Activated T-cell treated with anti-CD3 and anti-CD28 coated beads, Interleukin-2, amount 50 U/mL, for 4 hours (primary cell): ENCODE results near the gene ANGPTL1. TPM values are rescaled to one million over a fixed set of nuclear protein-coding genes. Genes with fewer than 3 reads are reported as not detected.
"Not testable (repeated sequence)": the region's sequence is repeated elsewhere in the genome, so short reads cannot be mapped to it uniquely, and the experiment has no call there.

Experiments
- ATAC-seq, 2 donors: fragments of 200-7000 bp; cut with Tn5 transposase; one replicate each; pipeline ENCODE4 v1.10.0; 2021
- DNase-seq: peaks from one replicate; pipeline ENCODE4 v3.0.0-alpha.2; 2020
- H3K27me3 Mint-ChIP-seq: one replicate; pipeline ENCODE4 v1.8.0; 2021; ENCODE audit warnings: low read depth, mixed read lengths
- H3K36me3 Mint-ChIP-seq: one replicate; pipeline ENCODE4 v1.8.0; 2022; ENCODE audit warnings: mixed read lengths; ENCODE audit not compliant: insufficient read depth
- H3K4me1 Mint-ChIP-seq: one replicate; pipeline ENCODE4 v1.8.0; 2021; ENCODE audit warnings: low read depth, mixed read lengths
- H3K4me3 Mint-ChIP-seq: one replicate; pipeline ENCODE4 v1.8.0; 2021; ENCODE audit warnings: mild to moderate bottlenecking, moderate library complexity, mixed read lengths
- H3K9me3 Mint-ChIP-seq: one replicate; pipeline ENCODE4 v1.8.0; 2021; ENCODE audit warnings: mixed read lengths
- total RNA-seq, 3 donors: library from RNA; stranded (reverse); gene quantifications; one replicate each; pipeline ENCODE4 v1.2.1, GENCODE V29; 2021

The ANGPTL1 gene
- total RNA-seq, 3 donors from 2014 or later: not detected

DNA sequence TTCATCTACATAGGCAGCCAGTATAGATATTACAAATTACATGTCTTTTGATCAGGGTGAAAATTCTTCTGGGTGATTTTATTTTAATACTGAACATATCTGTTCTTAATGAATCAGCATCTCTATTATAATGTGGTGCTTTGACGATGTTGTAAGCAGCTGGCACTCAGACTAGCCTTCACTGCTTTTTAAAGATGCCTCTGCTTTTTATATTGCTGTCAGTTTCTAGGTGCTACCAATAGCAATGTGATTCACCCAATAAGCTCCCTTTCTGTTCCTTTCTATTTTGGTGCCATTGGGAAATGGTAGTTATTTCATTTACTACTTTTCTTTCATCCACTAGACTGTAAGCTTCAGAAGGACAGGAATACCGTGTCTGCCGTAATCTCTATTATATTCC is 11.1 kb upstream of the ANGPTL1 start:
- Mint-ChIP-seq H3K36me3 (peaks cover 11% of the 10 kb centered on the region), H3K27me3 (no peaks in the 10 kb centered on the region), H3K9me3 (no peaks in the 10 kb centered on the region), H3K4me1 (no peaks in the 10 kb centered on the region), H3K4me3 (no peak overlapping the region)
- DNase-seq: no peak
- no peak for ATAC-seq

DNA sequence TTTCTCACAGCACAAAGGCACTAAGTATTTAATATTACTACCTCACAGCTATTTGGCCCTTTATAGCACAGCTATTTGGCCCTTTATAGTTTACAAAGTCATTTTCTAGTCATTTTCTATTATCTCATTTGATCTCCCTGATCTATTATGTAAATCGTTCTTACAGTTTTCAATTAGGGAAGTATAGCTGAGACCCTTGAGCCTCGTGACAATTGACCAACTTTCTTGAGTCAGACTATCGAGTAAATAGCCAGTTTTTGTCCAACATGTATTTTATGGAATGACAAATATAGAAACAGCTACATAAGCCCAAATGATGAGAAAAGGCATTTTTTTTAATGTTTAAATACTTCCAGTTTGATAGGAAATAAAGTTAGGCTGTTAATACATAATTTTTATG is 7.0 kb upstream of the ANGPTL1 start:
- Mint-ChIP-seq H3K9me3 (no peaks in the 10 kb centered on the region), H3K36me3 (peaks cover 3% of the 10 kb centered on the region), H3K4me3 (no peak overlapping the region), H3K4me1 (no peaks in the 10 kb centered on the region), H3K27me3 (no peaks in the 10 kb centered on the region)
- DNase-seq (no peak), ATAC-seq (no peak)

DNA sequence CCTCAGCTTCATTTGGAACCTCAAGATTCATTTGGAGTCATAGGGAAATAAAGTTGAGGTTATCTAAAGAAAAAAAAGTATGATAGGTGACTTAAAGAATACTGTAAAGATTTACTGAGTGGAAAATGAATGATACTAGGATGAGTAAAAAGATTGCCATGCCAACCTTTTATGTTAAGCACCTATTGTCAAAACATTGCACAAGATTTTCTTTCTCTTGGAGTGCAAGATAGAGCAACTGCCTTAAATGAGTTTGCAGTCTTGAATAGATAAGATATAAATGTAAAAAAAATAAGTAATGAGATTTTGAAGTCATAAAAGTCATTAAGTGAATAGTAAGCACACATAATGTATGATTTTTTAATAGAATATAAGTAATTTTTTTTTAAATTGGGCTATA is 5.1 kb upstream of the ANGPTL1 start:
- no peak for DNase-seq
- no peak overlapping the region for H3K4me3 Mint-ChIP-seq
- H3K27me3 Mint-ChIP-seq: no peaks in the 10 kb centered on the region
- no peaks in the 10 kb centered on the region for H3K9me3 Mint-ChIP-seq
- H3K4me1 Mint-ChIP-seq: no peaks in the 10 kb centered on the region
- no peak for ATAC-seq
- H3K36me3 Mint-ChIP-seq: peaks cover under 1% of the 10 kb centered on the region

DNA sequence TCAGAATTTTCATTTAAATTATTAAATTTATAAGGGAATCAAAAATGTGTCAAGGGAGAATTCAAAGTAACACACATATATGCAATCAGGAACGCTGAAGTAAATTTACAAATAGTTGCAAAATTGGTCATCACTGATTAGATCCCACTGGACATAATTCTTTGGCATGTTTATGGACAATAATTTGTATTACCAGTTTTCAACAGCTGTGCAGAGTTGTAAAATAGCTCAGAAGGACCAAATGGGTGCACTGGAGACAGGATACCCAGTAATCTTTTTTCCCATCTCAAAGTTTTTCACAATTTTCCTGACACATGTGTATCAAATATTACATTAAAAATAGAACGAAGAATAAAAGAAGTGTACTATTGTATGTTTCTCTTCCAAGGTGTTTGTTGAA is 4.1 kb upstream of the ANGPTL1 start:
- Mint-ChIP-seq H3K27me3 (no peaks in the 10 kb centered on the region), H3K36me3 (no peaks in the 10 kb centered on the region), H3K4me1 (no peaks in the 10 kb centered on the region), H3K9me3 (no peaks in the 10 kb centered on the region), H3K4me3 (no peak overlapping the region)
- ATAC-seq (no peak), DNase-seq (no peak)

DNA sequence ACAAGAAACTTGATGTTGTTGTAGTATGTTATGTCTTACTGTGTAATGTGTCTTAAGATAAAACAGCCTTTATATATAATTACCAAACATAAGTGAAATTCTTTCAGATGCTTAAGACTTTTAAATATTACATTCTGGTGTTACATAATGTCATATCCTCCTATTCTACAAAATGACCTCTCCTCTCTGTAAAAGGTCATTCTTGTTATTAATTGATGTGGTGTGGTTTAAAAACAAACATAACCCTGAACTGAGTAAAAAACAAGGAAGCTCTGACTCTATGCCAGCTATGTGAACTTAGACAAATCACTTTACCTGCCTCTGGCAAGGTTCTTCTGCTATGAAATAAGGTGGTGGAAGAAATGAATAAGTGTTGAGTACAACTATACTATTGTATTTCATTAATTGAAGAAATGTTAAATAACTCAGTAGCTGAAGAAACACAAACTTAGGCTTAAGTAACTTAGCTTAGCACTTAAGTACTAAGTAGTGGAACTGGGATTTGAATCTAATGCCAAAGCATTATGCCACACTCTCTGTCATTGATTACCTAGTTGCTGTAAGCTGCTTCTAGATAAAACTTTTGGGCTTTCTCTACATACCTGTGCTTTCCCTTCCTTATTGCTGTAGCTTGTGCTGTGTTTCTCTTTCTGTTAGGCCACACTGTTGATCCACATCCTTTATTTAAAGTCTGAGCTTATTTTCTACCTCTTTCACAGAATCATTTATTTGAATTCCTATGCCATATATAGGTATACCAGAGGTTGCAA is 859 bp upstream of the ANGPTL1 start:
- H3K4me1 Mint-ChIP-seq: peaks cover 4% of the 10 kb centered on the region

DNA sequence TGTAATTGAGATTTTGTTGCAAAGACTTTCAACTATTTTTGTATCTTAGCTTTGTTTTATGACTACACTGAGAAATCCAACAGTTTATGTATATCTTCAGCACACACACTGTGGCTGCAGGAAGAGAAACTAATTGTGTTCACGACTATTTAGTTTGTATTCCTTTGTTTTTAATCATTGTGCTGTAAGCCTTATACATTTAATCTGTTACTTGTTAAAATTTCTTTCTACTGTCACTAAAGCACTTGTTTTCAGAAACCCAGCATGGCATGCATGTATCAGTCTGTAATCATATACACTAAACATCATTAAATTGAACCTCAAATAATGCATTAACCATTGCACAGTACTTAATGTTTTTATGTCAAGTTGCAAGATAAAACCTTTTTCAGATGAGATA is 656 bp downstream of the ANGPTL1 start:
- DNase-seq: no peak
- H3K36me3 Mint-ChIP-seq: no peaks in the 10 kb centered on the region
- H3K4me1 Mint-ChIP-seq: peaks cover 4% of the 10 kb centered on the region
- H3K4me3 Mint-ChIP-seq: no peak overlapping the region
- H3K9me3 Mint-ChIP-seq: no peaks in the 10 kb centered on the region
- no peak for ATAC-seq
- H3K27me3 Mint-ChIP-seq: no peaks in the 10 kb centered on the region

More for the DNA sequence above, 859 bp upstream of the ANGPTL1 start:
- Mint-ChIP-seq H3K36me3 (no peaks in the 10 kb centered on the region), H3K27me3 (no peaks in the 10 kb centered on the region), H3K4me3 (no peak overlapping the region), H3K9me3 (no peaks in the 10 kb centered on the region)
- ATAC-seq (no peak), DNase-seq (no peak)

DNA sequence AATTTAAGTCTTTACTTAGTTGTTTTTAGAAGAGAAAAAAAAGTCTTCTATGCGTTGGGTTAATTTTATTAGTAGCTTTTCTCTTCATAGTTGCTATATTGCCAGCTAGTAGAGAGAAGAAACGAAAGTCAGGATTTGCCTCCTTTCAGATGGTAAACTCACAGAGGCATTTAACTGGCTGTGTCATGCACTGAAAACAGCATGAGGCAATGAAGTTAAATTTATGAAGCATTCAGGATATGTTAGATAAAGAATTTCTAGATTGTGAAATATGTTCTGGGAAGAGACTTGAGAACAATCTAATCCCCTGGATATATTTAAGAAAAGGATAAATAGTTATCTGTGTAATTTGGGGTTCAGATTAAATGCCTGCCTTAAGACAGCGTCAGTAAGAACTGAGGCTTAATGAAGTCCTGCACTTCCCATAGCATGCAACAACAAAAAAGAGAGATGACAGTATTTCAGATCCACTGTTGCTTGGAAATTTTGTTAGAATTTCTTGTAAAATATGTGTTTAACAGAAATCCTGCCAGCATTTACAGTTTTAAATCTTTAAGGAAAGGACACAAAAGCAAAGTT is 1.7 kb downstream of the ANGPTL1 start:
- Mint-ChIP-seq H3K9me3 (no peaks in the 10 kb centered on the region), H3K36me3 (peaks cover 3% of the 10 kb centered on the region), H3K4me3 (no peak overlapping the region), H3K27me3 (no peaks in the 10 kb centered on the region), H3K4me1 (peaks cover 6% of the 10 kb centered on the region)
- DNase-seq: no peak
- no peak for ATAC-seq

DNA sequence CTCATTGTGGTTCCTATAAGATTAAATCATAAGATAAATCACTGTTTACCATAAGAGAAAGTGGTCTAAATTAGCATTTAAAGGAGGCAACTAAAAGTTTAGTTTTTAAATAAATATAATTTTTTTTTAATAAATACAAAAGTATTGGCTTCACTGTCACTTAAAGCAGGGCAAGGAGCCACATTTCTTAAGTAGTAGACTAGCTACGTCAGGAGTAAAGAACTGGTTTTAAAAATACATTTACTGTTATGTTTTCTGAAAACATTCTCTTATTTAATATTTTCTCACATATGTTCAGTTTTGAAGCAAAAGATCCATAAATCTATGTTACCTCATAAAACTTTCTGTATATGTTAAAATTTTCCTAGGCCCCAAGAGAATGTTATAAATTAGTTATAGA is 2.2 kb downstream of the ANGPTL1 start:
- no peaks in the 10 kb centered on the region for H3K27me3 Mint-ChIP-seq
- H3K36me3 Mint-ChIP-seq: peaks cover 3% of the 10 kb centered on the region
- no peak overlapping the region for H3K4me3 Mint-ChIP-seq
- no peak for DNase-seq
- peaks cover 6% of the 10 kb centered on the region for H3K4me1 Mint-ChIP-seq
- ATAC-seq: no peak
- H3K9me3 Mint-ChIP-seq: no peaks in the 10 kb centered on the region

DNA sequence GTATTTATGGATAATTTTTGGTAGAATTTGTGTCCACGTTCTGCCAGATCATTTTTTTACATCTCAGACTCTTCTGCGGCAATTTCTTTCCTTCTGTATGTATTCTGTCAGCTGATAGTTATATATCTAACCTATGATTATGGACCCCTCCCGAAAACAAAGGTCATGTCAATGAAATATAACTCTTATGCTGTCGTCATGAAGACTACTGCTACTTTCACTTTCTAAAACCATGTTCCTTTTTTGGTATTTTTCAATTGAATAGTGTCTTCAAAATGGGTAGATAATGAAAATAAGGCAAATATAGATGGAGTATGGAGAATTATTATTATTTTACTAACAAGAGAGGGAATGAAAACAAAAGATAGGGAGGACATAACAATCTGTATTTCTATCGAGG is 3.2 kb downstream of the ANGPTL1 start:
- no peaks in the 10 kb centered on the region for H3K27me3 Mint-ChIP-seq
- H3K4me3 Mint-ChIP-seq: no peak overlapping the region
- ATAC-seq: no peak
- DNase-seq: no peak
- H3K36me3 Mint-ChIP-seq: peaks cover 3% of the 10 kb centered on the region
- H3K9me3 Mint-ChIP-seq: no peaks in the 10 kb centered on the region
- peaks cover 6% of the 10 kb centered on the region for H3K4me1 Mint-ChIP-seq

DNA sequence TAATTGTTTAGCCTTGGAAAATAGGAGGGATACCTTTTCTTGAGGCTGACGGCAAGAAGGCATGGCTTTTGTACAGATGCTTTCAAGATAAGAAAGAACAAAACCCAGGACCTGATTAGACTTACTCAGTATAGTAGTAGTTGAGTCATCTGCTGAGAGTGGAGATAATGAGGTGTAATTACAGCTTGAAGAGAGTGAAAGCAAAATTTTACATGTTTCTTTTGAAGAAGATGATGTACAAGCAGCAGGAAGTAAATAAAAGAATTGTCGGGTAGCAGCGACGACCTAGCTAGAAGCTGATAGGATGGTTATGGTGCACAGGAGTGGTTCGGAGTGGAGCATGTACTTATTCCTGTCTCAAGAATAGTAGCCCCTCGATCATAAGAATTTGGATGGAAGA is 6.6 kb downstream of the ANGPTL1 start:
- ATAC-seq (peak; percentile 60 to 65), DNase-seq (no peak)
- H3K4me1 Mint-ChIP-seq: peaks cover 6% of the 10 kb centered on the region
- H3K9me3 Mint-ChIP-seq: no peaks in the 10 kb centered on the region
- H3K36me3 Mint-ChIP-seq: peaks cover 7% of the 10 kb centered on the region
- no peaks in the 10 kb centered on the region for H3K27me3 Mint-ChIP-seq
- H3K4me3 Mint-ChIP-seq: no peak overlapping the region

DNA sequence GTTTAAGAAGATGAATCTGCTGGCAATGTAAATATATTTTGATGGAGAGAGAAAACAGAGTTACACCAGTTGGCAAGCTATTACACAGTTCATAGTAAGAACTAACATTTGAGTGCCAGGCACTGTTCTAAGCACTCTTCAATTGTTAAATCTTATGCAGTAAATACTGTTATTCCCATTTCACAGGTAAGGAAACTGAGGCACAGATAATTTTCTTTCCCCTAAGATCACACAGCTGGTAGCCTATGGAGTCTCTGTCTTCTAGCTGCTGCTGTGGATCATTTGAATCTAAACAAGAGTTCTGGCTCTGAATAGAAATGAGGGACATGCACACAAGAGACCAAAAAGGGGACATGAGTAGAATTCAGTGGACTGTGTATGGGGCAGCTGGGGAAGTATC is 8.0 kb downstream of the ANGPTL1 start:
- peaks cover 9% of the 10 kb centered on the region for H3K36me3 Mint-ChIP-seq
- no peak for DNase-seq
- H3K9me3 Mint-ChIP-seq: no peaks in the 10 kb centered on the region
- H3K27me3 Mint-ChIP-seq: no peaks in the 10 kb centered on the region
- H3K4me3 Mint-ChIP-seq: no peak overlapping the region
- H3K4me1 Mint-ChIP-seq: peaks cover 6% of the 10 kb centered on the region
- ATAC-seq: no peak

DNA sequence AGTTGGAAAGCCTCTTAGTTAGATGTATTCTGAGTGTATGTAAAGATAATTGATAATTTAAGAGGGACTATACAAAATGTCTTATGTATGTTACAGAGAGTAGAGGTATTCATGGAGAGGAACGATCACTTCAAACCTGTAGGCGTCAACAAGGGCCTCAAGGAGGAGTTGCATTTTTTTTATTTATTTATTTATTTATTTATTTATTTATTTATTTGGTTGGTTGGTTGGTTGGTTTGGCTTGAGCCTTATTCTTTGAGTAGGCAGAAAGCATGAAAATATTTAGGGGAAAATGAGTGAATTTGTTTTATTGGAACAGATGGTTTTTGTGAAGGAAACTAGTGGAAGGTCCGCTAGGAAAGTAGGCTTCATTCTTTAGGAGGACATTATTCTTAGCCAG is 8.5 kb downstream of the ANGPTL1 start:
- Mint-ChIP-seq H3K27me3 (no peaks in the 10 kb centered on the region), H3K9me3 (no peaks in the 10 kb centered on the region), H3K4me3 (no peak overlapping the region), H3K4me1 (peaks cover 2% of the 10 kb centered on the region), H3K36me3 (peaks cover 9% of the 10 kb centered on the region)
- no peak for DNase-seq
- ATAC-seq: no peak

DNA sequence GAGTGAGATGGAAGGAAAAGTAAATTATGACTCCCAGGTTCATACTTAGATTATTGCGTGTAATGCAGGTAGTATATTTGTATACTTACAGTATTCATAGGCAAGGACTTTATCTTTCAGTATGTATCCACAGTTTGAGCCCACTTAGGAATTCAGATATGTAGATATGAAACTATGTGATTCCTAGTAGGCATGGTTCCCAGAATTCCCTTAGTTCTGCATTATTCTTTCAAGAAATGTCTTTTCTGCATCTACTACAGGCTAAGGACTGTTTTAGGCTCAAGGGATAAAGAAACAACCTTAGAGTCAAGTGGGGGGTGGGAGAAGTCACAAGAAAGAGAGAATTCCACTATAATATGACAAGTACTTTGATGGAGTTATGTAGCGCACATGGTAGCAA is 13.8 kb downstream of the ANGPTL1 start:
- H3K4me1 Mint-ChIP-seq: no peaks in the 10 kb centered on the region

DNA sequence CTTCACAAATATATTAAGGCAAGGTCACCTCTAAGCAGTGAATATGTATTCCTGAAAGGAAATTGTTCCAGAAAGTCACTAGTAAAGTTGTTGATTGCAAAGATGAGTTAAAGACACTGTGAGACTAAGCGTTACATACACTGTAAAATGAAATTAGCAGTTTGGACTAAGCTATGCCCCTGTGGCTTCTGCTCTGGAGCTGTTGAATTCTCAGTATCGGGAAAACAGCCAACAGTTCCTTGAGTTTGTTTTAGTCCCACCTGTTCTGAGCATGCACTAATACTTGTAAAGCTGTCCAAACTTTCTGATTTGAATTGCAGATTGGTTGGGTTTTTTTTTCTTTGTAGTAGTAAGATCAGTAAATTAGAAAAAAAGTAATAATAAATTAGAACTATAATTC is 21.0 kb downstream of the ANGPTL1 start:
- no peaks in the 10 kb centered on the region for H3K4me1 Mint-ChIP-seq
- ATAC-seq: no peak
- no peak for DNase-seq
- no peaks in the 10 kb centered on the region for H3K27me3 Mint-ChIP-seq
- no peak overlapping the region for H3K4me3 Mint-ChIP-seq
- H3K36me3 Mint-ChIP-seq: no peaks in the 10 kb centered on the region
- H3K9me3 Mint-ChIP-seq: no peaks in the 10 kb centered on the region

More for the DNA sequence above, 13.8 kb downstream of the ANGPTL1 start:
- Mint-ChIP-seq H3K27me3 (no peaks in the 10 kb centered on the region), H3K36me3 (peaks cover 6% of the 10 kb centered on the region), H3K4me3 (no peak overlapping the region), H3K9me3 (no peaks in the 10 kb centered on the region)
- ATAC-seq: no peak
- no peak for DNase-seq

DNA sequence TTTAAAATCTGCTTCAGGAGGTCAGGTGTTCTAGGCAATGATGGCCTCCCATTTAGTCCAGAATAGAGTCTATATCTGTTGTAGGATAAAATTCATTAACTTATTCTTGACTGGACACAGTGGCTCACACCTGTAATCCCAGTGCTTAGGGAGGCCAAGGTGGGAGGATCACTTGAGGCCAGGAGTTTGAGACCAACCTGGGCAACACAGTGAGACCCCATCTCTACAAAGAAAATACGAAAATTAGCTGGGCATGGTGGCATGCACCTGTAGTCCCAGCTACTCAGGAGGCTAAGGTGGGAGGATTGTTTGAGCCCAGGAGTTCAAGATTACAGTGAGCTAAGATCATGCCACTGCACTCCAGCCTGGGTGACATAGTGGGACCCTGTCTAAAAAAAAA is 23.0 kb downstream of the ANGPTL1 start:
- not testable (repeated sequence) for H3K4me3 Mint-ChIP-seq, ATAC-seq, H3K9me3 Mint-ChIP-seq, H3K4me1 Mint-ChIP-seq, H3K27me3 Mint-ChIP-seq, DNase-seq, H3K36me3 Mint-ChIP-seq
